Astrocyte of the cerebellum (primary cell): ENCODE data around the gene ABCB7.
"Not testable (repeated sequence)": the region's sequence is repeated elsewhere in the genome, so short reads cannot be mapped to it uniquely, and the experiment has no call there.

Experiments
- DNase-seq: peaks from one replicate; pipeline ENCODE4 v3.0.0-alpha.2; 2011; ENCODE audit warnings: low read depth
- H3K4me3 ChIP-seq: 2 replicates; pipeline ENCODE4 v1.5.1; 2011; ENCODE audit warnings: mild to moderate bottlenecking, low read depth, low read length, moderate library complexity
- in situ Hi-C: cut with HindIII; loops from 2 replicates; pipeline ENCODE4 v1.10.0; 2017; ENCODE audit warnings: low sequenced_read_pairs
- TF ChIP-seq, protein P1 (sequence below): IDR thresholded peaks from 2 replicates; pipeline ENCODE4 v1.5.1; 2012; ENCODE audit warnings: low read length, low read depth, moderate library complexity, mild to moderate bottlenecking; ENCODE audit errors: missing control alignments

ABCB7 gene

DNA sequence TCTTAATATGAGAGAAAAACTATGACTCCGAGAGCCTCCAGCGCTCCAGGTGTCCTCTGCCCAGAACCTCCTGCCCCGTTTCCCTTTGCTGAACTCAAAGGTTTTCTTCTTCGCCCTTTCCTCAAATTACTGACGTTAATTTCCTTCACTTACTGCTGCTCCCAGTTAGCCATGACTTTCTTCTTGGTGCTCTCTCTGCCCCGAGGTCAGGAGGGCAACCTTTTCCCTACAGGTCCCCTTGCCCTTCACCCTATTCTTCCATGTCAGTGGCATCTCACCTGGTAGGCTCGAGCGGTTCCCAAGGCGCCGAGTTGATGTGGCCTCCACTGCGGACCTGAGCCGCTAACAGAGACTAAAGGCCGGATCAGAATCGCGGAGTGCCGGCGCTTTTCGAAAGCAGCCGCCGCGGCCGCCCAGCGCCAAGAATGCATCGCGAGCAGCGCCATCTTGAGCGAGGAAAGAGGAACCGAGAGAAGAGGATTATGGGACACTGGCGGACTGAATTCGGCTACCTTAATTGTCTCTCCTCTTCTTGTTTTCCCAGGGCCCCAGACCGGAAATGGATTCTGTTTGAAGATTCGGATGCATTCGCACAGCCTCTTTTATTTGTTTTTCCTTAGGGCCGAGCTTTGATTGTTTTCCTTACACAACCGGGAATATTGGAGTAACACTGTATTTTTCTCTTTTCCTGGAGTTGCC, at the start of gene ABCB7:
Gene ABCB7 (minus strand): TSS at position 457 of the 699 bp plus-strand sequence. CDS start 11 bp downstream, at position 446.
- H3K4me3 ChIP-seq = peak within 1 kb of the TSS; percentile 73
- in situ Hi-C loops = no loop called here

DNA sequence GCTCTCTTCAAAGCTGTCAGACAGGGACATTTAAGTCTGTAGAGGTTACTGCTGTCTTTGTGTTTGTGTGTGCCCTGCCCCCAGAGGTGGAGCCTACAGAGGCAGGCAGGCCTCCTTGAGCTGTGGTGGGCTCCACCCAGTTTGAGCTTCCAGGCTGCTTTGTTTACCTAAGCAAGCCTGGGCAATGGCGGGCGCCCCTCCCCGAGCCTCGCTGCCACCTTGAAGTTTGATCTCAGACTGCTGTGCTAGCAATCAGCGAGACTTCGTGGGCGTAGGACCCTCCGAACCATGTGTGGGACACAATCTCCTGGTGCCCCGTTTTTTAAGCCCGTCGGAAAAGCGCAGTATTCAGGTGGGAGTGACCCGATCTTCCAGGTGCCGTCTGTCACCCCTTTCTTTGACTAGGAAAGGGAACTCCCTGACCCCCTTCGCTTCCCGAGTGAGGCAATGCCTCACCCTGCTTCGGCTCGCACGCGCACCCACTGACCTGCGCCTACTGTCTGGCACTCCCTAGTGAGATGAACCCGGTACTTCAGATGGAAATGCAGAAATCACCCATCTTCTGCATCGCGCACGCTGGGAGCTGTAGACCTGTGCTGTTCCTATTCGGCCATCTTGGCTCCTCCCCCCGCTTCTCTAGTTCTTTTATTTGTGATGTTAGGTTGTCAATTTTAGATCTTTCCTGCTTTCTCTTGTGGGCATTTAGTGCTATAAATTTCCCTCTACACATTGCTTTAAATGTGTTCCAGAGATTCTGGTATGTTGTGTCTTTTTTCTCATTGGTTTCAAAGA, 32.5 kb upstream of the ABCB7 start:
- H3K4me3 ChIP-seq, DNase-seq, in situ Hi-C loops: not testable (repeated sequence)

More for the DNA sequence above, at the start of gene ABCB7:
- peak; percentile 38 for DNase-seq
- TF ChIP-seq, protein P1, sequence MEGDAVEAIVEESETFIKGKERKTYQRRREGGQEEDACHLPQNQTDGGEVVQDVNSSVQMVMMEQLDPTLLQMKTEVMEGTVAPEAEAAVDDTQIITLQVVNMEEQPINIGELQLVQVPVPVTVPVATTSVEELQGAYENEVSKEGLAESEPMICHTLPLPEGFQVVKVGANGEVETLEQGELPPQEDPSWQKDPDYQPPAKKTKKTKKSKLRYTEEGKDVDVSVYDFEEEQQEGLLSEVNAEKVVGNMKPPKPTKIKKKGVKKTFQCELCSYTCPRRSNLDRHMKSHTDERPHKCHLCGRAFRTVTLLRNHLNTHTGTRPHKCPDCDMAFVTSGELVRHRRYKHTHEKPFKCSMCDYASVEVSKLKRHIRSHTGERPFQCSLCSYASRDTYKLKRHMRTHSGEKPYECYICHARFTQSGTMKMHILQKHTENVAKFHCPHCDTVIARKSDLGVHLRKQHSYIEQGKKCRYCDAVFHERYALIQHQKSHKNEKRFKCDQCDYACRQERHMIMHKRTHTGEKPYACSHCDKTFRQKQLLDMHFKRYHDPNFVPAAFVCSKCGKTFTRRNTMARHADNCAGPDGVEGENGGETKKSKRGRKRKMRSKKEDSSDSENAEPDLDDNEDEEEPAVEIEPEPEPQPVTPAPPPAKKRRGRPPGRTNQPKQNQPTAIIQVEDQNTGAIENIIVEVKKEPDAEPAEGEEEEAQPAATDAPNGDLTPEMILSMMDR = peak; percentile 30

DNA sequence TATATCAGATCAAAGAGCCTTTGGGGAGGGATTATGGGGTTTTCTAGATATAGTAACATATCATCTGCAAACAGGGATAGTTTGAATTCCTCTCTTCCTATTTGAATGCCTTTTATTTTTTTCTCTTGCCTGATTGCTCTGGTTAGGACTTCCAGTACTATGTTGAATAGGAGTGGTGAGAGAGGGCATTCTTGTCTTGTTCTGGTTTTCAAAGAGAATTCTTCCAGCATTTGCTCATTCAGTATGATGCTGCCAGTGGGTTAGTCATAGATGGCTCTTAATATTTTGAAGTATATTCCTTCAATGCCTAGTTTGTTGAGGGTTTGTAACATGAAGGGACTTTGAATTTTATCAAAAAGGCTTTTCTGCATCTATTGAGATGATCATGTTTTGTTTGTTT, 25.6 kb upstream of the ABCB7 start:
- H3K4me3 ChIP-seq = no peak overlapping the region
- in situ Hi-C loops = no loop called here
- peak; percentile 12 for DNase-seq
- TF ChIP-seq, protein P1 = no peak

DNA sequence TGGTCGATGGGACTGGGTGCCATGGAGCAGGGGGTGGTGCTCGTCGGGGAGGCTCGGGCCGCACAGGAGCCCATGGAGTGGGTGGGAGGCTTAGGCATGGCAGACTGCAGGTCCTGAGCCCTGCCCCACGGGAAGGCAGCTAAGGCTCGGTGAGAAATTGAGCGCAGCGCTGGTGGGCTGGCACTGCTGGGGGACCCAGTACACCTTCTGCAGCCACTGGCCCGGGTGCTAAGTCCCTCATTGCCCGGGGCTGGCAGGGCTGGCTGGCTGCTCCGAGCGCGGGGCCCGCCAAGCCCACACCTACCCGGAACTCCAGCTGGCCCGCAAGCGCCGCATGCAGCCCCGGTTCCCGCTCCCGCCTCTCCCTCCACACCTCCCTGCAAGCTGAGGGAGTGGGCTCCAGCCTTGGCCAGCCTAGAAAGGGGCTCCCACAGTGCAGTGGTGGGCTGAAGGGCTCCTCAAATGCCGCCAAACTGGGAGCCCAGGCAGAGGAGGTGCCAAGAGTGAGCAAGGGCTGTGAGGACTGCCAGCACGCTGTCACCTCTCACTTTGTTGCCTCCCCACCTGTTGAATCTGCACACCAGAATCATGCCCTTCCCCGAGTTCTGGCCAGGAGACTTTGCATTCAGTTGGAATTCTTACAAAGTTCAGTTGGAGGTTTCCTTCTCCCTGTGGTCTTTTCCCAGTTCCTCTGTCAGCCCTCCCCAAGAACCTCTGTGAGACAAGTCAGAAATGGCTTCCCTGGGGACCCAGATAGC, 23.6 kb upstream of the ABCB7 start:
- DNase-seq, in situ Hi-C loops, H3K4me3 ChIP-seq: not testable (repeated sequence)

DNA sequence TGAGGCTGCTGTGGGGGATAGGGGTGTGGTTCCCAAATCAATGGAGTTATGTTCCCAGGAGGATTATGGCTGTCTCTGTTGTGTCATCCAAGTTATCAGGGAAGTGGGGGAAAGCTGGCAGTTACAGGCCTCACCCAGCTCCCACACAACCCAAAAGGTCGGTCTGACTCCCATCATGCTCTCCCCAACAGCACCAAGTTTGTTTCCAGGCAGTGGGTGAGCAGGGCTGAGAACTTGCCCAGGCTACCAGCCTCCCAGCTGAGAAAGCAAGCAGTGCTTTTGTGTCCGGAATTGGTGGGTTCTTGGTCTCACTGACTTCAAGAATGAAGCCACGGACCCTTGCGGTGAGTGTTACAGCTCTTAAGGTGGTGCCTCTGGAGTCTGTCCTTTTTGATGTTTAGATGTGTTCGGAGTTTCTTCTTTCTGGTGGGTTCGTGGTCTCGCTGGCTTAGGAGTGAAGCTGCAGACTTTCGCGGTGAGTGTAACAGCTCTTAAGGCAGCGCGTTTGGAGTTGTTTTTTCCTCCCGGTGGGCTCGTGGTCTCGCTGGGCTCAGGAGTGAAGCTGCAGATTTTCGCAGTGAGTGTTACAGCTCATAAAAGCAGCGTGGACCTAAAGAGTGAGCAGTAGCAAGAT, 16.3 kb upstream of the ABCB7 start:
- DNase-seq, in situ Hi-C loops: not testable (repeated sequence)

DNA sequence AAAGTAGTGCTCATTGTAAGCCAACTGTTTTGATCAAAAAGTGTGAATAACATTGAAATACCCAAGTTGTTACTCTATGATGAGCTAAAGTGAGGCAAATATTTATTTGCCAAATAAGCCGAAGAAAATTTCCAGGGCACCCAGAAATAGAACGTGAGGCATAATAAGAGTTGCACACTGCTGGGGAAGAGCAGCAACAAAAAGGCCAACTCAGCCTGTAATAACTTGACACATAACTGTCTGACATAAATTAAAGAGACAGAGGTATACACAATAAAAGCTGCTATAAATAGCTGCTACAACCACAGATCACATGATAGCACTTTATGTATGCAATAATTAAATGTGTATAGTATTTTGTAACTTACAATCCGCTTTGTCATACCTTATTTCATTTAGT, 2.0 kb upstream of the ABCB7 start:
- TF ChIP-seq, protein P1 = no peak
- in situ Hi-C loops = no loop called here

More for the DNA sequence above, 16.3 kb upstream of the ABCB7 start:
- H3K4me3 ChIP-seq = not testable (repeated sequence)

DNA sequence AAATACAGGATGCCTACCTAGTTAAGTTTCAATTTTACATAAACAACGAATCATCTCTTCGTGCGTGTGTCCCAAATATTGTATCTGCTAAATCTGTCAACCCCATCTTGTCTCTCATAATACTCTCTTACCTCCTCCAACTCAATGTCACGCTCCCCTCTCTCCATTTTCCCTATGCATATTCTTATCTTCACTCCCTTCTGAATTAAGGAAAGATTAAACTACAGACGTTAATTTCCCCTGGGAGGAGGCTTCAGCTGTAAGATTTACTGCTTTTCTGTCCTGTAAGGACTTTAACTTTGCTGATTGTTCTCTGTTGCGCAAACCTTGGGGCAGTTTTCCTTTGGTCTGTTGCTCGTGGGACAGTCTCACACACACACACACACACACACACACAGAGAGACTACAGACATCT, 455 bp upstream of the ABCB7 start:
- DNase-seq = no peak
- in situ Hi-C loops = no loop called here
- peak overlapping the region; percentile 73 for H3K4me3 ChIP-seq
- TF ChIP-seq, protein P1 = no peak

More for the DNA sequence above, 2.0 kb upstream of the ABCB7 start:
- no peak for DNase-seq
- no peak overlapping the region for H3K4me3 ChIP-seq
